ENCODE results near the gene SSH2.

SSH2 gene

GRCh38 chr17:29614349-29615047 is 315.5 kb downstream of the SSH2 start:
- Histone ChIP-seq H3K4me3 (ENCODE audit: low read depth, low read length) (no peak overlapping the region), H3K27me3 (no peaks in the 10 kb centered on the region), H3K36me3 (peaks cover 13% of the 10 kb centered on the region), H3K4me1 (no peaks in the 10 kb centered on the region), H3K9me3 (no peaks in the 10 kb centered on the region)
- TF ChIP-seq, protein P1, sequence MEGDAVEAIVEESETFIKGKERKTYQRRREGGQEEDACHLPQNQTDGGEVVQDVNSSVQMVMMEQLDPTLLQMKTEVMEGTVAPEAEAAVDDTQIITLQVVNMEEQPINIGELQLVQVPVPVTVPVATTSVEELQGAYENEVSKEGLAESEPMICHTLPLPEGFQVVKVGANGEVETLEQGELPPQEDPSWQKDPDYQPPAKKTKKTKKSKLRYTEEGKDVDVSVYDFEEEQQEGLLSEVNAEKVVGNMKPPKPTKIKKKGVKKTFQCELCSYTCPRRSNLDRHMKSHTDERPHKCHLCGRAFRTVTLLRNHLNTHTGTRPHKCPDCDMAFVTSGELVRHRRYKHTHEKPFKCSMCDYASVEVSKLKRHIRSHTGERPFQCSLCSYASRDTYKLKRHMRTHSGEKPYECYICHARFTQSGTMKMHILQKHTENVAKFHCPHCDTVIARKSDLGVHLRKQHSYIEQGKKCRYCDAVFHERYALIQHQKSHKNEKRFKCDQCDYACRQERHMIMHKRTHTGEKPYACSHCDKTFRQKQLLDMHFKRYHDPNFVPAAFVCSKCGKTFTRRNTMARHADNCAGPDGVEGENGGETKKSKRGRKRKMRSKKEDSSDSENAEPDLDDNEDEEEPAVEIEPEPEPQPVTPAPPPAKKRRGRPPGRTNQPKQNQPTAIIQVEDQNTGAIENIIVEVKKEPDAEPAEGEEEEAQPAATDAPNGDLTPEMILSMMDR (IDR thresholded peaks at IDR 0.05; ENCODE audit: low read depth, low read length): no peak
- DNase-seq: no peak

GRCh38 chr17:29613856-29614255 is 316.2 kb downstream of the SSH2 start:
- H3K4me1 ChIP-seq: no peaks in the 10 kb centered on the region
- H3K9me3 ChIP-seq: no peaks in the 10 kb centered on the region
- H3K27me3 ChIP-seq: no peaks in the 10 kb centered on the region
- no peak overlapping the region for H3K4me3 ChIP-seq (ENCODE audit: low read depth, low read length)
- no peak for DNase-seq
- peaks cover 13% of the 10 kb centered on the region for H3K36me3 ChIP-seq
- TF ChIP-seq, protein P1 (IDR thresholded peaks at IDR 0.05; ENCODE audit: low read depth, low read length): no peak

- Histone ChIP-seq H3K27me3 (no peaks in the 10 kb centered on the region), H3K9me3 (no peaks in the 10 kb centered on the region), H3K36me3 (peaks cover 13% of the 10 kb centered on the region), H3K4me3 (ENCODE audit: low read depth, low read length) (no peak overlapping the region), H3K4me1 (no peaks in the 10 kb centered on the region)
- no peak for DNase-seq
- TF ChIP-seq, protein P1 (IDR thresholded peaks at IDR 0.05; ENCODE audit: low read depth, low read length): no peak
These were observed 316.6 kb downstream of the SSH2 start for GRCh38 chr17:29613352-29613837.

DNA sequence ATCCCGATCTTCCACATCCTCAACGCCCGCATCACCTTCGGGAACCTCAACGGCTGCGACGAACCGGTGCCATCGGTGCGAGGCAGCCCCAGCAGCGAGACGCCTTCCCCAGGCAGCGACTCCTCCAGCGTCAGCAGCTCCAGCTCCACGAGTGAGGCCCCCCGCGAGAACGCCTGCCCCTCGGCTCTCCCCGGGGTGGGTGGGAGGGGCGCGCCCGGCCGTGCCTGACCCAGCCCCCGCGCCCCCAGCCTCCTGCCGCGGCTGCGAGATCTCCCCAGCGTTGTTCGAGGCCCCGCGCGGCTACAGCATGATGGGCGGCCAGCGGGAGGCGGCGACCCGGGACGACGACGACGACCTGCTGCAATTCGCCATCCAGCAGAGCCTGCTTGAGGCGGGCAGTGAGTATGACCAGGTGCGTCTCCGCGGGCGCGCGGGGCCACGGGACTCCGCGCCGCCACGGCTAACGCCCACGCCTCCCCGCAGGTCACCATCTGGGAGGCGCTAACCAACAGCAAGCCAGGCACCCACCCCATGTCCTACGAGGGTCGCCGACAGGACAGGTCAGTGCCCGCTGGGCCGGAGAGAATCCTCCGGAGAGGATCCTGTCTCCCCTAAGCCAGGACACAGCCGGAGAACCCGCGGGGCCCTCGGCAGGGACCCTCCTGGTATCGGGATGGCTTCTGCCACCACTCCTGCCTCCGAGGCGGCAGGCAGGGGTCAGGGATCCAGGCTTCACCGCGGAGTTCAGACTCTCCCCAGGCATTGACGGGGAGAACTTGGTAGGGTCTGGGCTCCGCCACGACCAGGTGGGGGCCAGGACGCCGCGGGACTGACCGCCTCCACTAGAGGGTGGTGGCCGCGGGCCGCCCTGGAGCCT is 317.4 kb downstream of the SSH2 start:
- H3K4me3 ChIP-seq (ENCODE audit: low read depth, low read length): no peak overlapping the region
- H3K27me3 ChIP-seq: no peaks in the 10 kb centered on the region
- TF ChIP-seq, protein P1 (IDR thresholded peaks at IDR 0.05; ENCODE audit: low read depth, low read length): no peak
- peaks cover 13% of the 10 kb centered on the region for H3K36me3 ChIP-seq
- H3K4me1 ChIP-seq: no peaks in the 10 kb centered on the region
- no peaks in the 10 kb centered on the region for H3K9me3 ChIP-seq
- no peak for DNase-seq

DNA sequence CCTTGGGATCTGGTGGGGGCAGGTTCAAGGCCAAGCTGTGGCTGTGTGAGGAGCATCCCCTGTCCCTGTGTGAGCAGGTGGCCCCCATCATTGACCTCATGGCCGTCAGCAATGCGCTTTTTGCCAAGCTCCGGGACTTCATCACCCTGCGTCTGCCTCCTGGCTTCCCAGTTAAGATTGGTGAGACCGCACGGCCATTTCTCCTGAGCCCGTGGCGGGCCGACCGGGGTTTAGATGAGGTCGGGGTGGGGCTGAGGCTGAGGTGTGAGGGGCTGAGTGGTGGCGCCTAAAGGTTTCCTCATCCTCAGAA is 318.0 kb downstream of the SSH2 start:
- H3K36me3 ChIP-seq: peaks cover 13% of the 10 kb centered on the region
- H3K4me1 ChIP-seq: no peaks in the 10 kb centered on the region
- TF ChIP-seq, protein P1 (IDR thresholded peaks at IDR 0.05; ENCODE audit: low read depth, low read length): no peak
- no peak overlapping the region for H3K4me3 ChIP-seq (ENCODE audit: low read depth, low read length)
- H3K27me3 ChIP-seq: no peaks in the 10 kb centered on the region
- H3K9me3 ChIP-seq: no peaks in the 10 kb centered on the region
- DNase-seq: no peak

Data from BE2C (cell line).